ENCODE measurements around the gene TMEM106C.

The TMEM106C gene

DNA sequence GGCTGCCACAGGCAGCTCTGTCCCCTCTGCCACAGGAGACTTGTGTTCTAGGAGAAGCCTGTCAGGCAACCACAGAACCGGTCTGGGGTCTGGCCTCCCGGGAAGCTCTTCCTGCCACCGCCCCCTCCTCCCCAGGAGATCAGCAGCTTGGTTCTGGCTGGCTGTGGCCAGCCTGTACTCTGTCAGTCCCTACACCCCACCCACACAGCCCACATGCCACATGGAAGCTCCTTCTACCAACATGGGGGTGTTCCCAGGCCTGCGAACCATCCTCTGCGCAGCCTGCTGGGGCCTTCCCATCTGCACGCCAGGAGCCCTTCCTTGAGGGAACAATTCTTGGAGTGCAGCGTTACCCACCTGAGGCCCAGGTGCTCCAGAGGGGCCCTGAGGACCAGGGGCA lies 16.8 kb downstream of the TMEM106C start:
- no peak for DNase-seq

DNA sequence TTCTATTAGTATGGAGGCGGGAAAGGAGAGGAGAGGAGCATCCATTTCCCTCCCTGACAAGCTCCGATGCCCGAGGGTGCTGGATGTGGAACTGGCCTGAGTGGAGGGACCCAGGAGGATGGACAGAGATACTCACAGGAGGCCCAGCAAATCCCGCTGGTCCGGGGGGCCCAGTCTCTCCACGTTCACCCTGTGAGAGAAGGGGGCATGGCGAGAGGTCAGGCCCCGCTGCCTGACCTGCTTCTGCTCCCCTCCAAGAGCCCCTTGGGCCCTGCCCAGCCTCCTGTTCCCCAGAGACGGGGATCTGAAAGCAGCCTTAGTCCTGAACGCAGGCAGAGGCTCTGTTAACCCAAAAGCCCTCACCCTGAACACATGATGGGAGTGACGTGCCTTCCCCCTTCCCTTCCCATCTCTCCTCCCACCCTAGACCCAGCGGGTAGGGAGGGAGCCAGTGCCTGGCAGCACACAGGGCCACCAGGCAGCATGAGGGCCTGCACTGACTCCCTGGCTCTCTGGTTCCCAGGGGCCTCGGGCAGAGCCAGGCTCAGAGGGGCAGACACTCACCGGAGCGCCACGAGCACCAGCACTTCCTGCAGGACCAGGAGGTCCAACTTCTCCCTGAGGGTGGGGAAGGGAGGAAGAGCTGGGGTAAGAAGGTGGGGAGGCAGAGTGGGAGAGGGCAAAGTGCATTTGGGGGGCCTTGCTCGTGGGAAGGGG lies 17.5 kb downstream of the TMEM106C start:
- DNase-seq = no peak

DNA sequence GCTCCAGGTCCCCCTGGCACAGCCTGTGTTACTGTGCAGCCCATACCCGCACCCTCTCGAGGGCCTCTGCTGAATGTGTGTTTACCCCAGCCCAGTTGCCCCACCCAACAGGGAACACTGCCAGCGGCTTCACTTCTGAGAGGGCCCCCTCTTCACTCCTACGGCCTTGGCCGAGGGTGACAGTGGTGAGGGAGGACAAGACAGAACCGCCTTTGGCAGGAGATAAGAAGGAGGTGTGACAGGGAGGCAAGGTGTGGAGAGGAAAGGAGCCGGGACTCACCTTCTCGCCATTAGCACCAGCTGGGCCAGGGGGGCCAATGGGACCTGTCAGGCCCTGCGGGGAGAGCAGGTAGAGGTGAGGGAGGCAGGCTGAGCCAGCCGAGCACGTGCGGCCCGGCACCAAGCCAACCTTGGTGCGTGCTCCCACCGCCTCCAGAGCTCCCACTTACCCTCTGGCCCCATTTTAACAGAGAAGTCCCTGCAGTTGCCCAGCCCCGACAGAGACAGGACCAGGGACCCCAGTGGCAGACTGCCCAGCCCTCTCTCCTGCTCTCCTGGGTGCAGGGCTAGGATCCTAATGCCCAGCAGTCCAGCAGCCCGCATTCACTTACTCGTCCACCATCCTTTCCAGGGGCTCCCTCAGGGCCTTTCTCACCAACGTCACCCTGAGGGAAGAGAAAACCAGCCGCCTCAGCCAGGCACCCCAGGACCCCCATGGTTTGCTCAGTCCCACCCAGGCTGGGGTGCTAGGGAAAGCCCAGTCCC lies 18.3 kb downstream of the TMEM106C start:
- no peak for DNase-seq

DNA sequence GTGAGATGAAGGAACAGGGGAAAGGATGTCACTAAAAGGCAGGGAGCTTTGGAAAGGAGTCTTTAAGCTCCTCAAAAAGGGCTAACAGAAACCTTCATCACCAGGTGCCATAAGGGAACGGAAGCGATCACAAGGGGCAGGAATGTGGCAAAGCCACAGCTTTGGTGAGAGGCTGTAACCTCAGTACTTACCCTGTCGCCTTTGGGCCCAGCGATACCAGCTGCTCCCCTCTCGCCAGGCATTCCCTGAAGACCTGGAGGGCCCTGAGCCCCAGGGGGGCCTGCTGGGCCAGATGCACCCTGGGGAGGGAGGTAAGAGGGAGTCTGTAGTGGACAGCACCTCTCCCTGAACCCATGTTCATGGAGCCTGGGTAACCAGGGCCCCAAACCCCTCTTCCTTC lies 18.9 kb downstream of the TMEM106C start:
- DNase-seq = peak; percentile 69

DNA sequence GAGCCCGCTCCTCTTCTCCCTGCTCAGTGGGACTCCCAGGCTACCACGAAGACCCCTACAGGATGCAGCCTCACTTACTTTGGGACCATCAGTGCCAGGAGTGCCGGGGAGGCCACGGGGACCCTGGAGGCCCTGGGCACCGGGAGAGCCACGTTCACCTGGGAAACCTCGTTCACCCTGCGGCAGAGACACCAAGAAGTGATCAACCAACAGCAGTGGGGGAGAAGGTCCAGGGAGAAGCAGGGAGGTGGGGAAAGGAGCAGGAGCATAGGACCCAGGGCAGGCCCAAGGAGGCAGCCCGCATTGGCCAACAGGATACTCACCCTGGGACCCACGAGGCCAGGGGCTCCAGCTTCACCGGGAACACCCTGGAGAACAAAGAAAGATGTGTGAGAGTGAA lies 19.4 kb downstream of the TMEM106C start:
- no peak for DNase-seq

DNA sequence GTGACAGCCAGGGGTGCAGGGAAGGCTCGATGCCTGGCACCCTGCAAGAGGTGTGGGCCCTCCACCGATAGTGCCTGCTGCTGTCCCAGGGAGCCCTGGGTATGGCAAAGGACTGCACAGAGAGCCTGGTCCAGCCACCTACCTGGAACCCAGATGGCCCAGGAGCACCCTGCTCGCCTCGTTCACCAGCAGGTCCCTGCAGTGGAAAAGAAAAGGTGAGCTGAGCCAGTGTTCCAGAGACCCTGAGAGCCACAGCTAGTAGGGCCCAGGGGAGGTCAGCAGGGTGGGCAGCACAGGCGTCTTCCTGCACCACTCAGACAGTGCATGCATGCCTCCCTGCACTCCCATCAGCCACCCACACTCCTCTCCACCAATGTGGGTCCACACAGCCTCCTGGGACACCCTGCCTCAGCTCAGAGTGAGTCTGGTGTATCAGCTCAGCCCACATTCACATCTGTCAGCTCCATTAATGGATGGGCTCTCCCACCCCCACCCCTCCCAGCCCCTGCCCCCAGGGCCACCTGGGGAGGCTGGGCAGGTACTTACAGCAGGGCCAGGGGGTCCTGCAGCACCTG lies 20.2 kb downstream of the TMEM106C start:
- DNase-seq = no peak

DNA sequence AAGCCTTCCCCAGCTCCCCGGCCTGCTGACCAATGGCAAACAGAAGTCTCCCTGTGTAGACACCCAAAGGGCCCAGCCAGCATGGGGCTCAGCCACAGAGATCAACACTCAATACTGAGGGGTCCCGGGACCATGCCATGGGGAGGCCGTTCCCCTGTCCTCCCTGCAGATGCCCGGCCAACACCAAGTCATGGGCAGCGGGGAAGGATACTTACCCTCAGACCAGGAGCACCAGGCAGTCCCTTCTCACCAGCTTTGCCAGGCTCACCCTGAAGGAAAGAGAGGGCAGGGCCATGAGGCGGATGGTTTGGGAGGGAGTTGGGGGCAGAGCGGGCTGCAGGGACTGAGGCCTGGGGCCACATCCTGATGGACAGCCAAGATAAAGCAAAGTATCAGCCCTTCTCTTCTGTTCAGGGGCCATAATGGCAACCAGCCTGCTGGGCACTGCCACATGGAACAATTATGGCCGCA lies 21.0 kb downstream of the TMEM106C start:
- DNase-seq = no peak

DNA sequence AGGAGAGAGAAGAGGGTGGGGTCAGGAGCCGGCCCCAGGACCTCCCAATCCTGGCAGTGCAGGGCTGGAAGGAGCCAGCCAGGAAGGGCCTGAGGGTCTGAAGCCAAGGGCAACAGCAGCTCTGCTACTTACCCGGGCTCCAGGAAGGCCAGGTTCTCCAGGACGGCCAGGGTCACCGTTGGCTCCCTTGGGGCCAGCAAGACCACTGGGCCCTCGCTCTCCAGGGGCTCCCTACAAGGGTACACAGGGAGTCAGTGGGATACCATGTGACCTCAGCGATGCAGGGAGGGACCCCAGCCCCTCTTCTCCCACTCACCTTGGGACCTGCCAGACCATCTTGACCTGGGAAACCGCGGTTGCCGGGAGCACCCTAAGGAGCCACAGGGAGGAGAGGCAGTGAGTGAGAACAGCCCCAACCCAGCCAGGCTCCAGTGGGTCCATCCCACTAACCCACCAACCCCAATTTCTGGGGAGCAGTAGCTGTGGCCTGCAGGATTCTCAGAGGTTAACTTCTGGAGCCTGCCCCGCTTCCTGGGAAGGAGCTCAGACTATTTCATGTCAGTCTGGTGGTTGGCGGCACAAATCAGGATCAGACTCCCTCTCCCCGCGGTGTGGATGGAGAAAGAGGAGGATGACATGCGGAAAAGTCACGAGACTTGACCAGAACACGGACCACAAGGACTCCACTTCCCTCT lies 22.3 kb downstream of the TMEM106C start:
- no peak for DNase-seq

DNA sequence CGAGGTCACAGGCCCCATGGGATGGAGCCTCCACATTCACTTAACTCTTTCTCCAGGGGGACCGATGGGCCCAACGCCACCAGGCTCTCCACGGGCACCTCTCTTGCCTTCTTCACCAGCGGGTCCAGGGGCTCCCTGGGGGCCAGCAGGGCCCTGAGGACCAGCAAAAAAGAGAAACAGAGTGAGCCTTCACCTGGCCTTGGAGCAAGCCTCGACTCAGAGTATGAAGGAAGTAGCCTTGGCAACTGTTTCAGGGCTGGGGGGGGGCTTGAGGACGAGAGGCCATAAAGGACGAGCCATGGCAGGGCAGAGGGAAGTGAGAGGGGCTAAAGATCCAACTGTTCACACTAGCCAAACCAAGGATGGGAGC lies 22.9 kb downstream of the TMEM106C start:
- no peak for DNase-seq

DNA sequence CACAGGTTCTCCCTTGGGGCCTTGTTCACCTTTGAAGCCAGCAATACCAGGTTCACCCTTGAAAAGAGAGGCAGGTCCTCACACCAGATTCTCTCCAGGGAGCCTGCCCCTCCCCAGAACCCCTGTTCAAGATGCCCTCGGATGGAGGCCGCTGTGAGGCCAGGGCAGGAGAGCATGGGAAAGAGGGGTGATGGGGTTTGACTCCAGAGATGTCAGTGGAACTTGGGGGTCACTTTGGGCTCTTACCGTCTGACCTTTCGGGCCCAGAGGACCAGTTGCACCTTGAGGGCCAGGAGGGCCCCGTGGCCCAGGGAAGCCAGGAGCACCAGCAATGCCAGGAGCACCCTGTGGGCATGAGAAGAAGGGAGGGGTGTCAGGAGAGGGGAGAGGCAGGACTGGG lies 23.4 kb downstream of the TMEM106C start:
- DNase-seq = no peak

DNA sequence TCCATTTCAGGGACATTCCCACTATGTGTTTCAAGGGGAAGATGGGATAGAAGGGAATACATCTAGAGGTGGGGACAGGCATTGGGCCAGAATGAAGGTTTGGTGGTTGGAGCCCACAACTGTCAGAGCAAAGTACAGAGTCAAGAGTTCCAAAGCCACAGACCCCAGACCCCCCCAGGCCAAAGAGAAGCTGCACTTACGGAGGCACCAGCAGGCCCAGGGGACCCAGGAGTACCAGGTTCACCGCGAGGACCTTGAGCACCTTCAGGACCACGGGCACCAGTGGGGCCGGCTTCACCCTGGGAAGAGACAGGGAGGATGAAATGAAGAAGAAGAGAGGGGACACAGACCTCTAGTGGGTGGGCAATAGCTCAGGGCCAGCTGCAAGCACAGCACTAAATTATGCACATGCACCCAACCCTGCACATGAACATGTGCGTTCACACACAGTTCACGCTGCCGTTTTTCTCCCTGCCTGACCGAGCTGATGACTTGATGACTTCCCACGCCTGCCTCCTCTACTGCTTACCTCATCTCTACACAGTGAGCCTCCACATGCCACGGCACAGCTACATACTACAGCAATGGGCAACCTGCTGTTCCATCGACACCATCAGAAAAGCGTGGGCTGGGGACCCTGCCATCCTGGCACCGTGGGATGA lies 24.1 kb downstream of the TMEM106C start:
- no peak for DNase-seq

DNA sequence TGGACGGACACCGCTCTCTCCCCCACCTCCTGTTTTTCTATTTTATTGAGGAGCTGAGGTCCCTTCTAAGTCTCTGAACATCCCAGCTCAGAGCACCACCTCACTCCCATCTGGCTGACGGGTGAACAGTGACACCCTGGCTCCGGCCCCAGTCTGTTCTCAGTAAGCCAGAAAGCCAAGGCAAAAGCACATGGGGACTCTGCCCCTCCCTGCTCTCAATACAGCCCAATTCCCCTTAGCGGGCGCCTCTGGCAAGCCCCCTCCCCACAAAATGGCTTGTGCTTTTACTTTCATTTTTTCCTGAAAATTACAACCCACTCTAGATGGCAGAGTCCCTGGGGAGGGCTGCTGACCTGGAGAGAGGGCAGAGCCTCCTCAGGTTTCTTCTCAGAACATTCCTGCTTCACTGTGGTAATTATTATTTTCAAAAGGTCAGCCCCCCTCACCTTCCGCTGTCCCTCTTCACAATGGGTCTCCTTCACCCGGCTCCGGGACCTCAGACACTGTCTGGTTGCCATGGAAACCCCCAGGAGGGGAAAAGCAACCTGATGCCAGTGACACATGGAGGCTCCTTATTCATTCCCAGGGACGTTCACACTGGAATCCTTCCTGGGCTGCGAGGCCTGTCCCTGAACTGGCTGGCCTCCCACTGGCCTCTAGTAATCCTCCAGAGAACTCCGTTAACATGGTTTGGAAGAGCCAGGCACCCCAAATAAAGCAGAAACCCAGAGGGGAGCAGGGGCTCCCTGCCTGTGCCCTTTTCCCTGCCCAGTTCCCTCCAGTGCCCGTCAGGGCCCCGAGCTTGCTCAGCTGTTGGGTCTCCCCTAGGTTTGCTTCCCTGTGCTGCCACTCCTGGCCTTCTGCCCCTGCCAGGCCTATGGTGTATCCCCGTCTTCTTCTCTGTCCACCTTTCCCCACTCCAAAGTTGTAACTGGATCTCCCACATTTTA lies 25.0 kb downstream of the TMEM106C start:
- no peak for DNase-seq

DNA sequence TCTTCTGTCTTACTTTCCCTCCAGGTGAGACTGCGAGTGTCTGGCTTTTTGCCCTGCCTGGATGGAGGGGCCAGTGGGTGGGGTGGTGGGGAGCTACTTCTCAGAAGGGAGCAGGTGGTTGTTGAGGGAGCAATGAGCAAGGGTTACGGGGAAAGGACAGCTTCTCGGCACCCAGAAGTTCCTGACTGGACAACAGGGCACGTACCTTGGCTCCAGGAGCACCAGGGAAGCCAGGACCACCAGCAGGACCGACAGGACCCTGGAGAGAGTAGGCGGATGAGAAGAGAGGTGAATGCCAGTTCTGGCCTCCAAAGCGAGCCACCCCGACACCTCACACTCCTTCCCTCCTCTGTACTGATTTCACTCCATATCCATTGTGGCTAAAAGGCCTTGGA lies 25.6 kb downstream of the TMEM106C start:
- no peak for DNase-seq

DNA sequence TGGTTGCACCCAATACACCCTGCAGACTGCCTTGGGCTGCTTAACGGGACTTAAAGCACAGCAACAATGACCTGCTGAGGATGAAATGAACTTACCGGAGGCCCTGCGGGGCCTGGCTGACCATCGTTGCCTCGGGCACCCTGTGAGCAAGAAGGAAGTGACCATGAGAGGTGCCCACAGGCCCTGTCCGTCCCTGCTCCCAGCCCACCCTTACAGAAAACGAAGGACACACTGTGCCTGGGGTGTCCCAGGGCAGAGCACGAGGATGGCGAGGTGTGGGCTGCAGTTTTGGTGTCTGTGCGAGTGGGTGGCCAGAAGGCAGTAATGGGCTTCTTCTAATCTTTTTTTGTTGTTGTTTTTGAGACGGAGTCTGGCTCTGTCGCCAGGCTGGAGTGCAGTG lies 26.3 kb downstream of the TMEM106C start:
- no peak for DNase-seq

DNA sequence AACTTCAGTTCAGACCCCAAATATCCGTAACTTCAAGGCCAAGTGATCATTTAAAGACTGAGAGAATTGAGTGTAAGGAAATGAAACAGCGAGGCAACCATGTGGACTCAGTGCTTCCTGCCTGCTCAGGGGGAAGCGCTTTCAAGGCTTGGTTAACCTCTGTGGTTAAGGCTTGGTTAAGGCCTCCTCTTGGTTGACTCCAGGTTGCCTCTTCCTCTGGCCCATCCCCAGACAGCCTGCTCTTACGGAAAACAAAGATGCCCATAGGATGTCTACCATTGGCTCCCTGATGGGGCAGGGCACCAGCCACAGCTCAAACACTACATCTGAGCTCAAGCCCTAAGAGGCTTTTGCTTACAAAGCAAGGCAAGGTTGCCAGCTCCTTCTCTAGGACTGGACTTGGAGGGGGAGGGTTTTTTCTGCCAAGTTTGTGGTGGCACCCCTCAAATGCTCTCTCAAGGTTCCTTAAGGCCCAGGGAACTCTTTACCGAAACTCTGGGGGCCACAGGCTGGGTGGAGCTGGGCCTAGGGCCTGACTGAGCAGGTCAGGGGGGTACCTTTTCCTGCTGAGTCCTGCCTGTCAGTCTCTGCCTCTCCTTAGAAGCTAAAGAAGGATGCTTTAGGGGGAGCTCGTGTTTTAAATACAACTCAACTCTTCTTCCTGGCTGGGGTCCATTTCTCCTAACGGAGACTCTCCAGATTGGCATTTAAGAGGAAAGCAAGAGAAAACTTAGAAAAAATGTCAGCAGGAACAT lies 27.1 kb downstream of the TMEM106C start:
- DNase-seq = no peak

DNA sequence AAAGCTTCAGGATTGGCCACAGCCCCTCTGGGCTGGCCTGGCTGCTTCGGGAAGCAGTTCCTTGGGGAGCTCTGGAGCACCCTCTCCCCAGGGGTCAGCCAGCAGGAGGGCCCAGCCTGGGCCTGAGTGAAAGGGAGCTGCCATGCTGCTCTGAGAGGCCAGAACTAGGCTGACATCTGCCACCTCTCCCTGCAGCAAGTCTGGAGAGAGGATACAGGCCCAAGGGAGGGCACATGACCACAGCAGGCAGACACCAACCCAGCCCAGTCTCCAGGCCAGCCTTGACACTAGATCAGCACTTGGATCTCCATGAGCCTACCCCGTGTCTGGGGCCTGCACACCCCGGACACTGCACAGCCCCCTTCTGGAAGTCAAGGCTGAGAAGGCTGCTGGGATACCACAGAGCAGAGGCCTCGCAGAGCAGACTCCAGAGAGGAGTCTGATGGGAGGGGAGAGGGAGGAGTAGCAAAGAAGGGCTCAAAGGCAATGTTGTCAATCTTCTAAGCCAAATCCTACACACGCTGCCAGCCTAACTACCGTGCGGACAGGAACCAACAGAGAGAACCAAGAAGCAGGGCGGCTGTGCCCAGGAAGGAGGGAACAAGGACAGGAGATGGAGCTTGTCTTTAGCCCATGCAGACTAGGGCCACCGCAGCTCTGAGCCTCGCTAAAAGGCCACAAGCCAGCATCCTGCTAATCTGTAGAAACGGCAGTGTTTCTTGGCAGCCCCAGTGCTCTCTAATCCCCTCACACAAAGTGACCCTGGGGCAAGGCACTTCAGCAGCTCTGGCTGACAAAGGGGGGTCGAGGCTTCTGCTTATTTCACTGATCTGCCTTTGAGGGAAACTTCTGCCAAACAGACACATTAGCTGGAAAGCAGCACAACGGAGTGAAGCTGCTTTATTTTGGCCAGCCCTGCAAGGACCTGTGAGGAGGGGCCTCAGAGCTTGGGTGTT lies 28.0 kb downstream of the TMEM106C start:
- no peak for DNase-seq

DNA sequence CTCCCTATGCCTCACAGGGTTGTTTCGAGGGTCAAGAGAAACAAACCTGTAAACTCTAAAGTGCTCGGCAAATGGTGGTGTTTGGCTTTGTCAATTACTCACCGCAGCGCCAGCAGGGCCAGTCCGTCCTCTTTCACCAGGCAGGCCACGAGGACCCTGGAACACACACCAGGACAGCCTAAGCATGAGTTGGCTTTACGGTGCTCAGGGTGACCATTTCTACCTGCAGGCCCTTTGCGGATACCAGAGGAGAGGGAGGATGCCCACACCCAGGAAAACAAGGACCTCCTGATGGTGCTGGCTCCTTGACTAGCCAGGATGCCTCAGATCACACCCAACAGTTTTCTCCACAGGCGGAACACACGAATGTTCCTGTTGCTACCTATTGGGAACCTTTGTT lies 29.4 kb downstream of the TMEM106C start:
- DNase-seq = no peak

DNA sequence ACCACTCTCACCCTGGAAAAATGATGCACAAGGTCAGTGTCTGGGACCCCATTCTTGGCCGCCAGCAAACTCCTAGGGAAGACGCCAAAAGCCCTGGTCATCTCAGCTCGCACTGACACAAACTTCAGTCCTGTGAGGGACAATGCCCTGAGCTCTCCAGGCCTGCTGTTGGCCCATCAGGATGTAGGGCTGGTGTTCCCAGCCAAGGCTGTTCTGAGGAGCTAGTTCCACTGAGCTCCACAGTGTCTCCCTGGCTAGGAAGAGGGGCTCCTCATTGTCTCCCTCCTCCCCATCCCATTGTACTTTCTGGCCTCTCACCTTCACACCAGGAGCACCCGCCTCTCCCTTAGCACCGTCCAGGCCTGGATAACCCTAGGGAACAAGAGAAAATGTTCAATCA lies 30.1 kb downstream of the TMEM106C start:
- no peak for DNase-seq

DNA sequence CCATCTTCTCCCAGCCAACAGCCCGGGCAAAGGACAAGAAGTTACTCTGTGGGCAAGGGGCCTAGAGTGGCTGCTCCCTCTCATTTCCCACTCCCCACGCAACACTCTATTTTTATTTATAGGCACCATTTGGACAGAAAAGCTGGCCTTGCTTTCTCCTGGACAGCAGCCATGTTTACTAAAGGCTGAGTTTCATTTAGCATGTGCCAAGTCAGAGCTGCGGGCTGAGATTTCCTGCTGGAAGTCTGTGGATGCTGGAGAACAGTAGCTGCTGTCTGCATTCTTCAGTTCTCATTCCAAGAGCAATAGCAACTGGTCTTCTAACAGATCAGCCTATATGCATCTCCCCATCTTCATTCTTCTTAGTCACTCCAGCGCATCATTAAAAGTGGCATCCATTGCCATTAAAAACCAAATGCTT lies 32.6 kb downstream of the TMEM106C start:
- DNase-seq = no peak

DNA sequence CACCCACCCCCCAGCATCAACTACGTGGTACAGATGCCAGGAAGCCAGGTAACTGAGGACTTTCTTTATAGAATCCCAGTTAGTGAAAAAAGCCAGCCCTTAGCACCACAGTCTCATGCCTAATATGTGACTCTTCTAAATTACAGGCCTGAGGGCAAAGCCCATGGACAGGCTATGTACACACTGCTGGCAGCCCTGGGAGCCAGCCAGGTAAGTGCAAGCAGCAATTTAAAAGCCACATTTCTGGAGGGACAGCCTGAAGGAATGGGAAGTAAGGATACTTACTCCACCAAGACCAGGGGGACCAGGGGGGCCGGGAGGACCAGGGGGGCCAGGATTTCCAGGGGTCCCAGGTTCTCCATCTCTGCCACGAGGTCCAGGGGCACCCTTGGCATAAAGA lies 33.9 kb downstream of the TMEM106C start:
- DNase-seq = no peak

Measured in RPMI8226 (cell line).